Measurements from ENCODE around the gene AHCYL2. TPM values are rescaled to one million over a fixed set of nuclear protein-coding genes. Genes with fewer than 3 reads are reported as not detected.

The AHCYL2 gene
- total RNA-seq, 1 experiment from 2014 or later, result 23.2 TPM

DNA sequence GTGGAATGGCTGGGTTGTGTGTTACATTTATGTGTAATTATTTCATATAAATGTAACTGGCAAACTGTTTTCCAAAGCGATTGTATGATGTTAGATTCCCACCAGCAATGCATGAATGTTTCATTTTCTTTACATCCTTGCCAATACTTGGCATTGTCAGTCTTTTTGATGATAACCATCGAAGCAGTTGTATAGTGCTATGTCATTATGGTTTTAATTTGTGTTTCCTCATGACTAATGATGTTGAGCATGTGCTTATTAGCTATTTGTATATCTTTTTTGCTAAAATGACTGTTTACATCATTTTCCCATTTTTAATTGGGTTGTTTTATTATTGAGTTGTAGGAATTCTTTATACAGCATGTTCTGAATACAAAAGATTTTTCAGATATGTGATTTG is 22.3 kb downstream of the AHCYL2 start:
- H4K20me1 ChIP-seq (ENCODE audit: control insufficient read depth, insufficient read depth, insufficient read length), result no peaks in the 10 kb centered on the region
- Mint-ChIP-seq H3K9me3 (peaks cover 5 to 8% of the 10 kb centered on the region in 2 experiments; a peak in 3 of 5 replicates), H3K36me3 (ENCODE audit: insufficient read depth in 1 of 3, low read depth in 3 of 3) (peaks cover 10 to 19% (median 10%) of the 10 kb centered on the region in 3 experiments; a peak in 5 of 7 replicates), H3K27me3 (ENCODE audit: low read depth) (no peaks in the 10 kb centered on the region), H3K4me1 (peaks cover 0 to 4% of the 10 kb centered on the region in 2 experiments; a peak in 2 of 4 replicates), H3K4me3 (no peak overlapping the region), H3K27ac (no peak overlapping the region; a peak in 1 of 7 replicates)
- no peak overlapping the region for H3K9ac ChIP-seq (ENCODE audit: extremely low read depth, insufficient read length, low read length)
- no peak overlapping the region for H3T11ph ChIP-seq (ENCODE audit: low read length)
- no peak overlapping the region for H3K27ac ChIP-seq (ENCODE audit: insufficient read length, low read depth, low read length)
- H2AFZ ChIP-seq (ENCODE audit: low read length), result no peak overlapping the region
- H2BK12ac ChIP-seq (ENCODE audit: insufficient read length, low read depth, low read length), result no peak overlapping the region
- H2BK120ac ChIP-seq (ENCODE audit: low read depth, low read length, poor library complexity, severe bottlenecking), result no peak overlapping the region
- no peak overlapping the region for H4K8ac ChIP-seq (replicated peaks; ENCODE audit: insufficient read length, low read depth, low read length)
- no peaks in the 10 kb centered on the region for H3K4me1 ChIP-seq (ENCODE audit: insufficient read depth, low read length)
- DNase-seq, result no peak
- H2BK15ac ChIP-seq (ENCODE audit: low read depth, low read length), result no peak overlapping the region
- no peak overlapping the region for H3K14ac ChIP-seq (ENCODE audit: insufficient read depth, low read length)
- H3K23me2 ChIP-seq (ENCODE audit: insufficient read length, low read depth, low read length, poor library complexity, severe bottlenecking), result no peaks in the 10 kb centered on the region
- TF ChIP-seq, protein P1, sequence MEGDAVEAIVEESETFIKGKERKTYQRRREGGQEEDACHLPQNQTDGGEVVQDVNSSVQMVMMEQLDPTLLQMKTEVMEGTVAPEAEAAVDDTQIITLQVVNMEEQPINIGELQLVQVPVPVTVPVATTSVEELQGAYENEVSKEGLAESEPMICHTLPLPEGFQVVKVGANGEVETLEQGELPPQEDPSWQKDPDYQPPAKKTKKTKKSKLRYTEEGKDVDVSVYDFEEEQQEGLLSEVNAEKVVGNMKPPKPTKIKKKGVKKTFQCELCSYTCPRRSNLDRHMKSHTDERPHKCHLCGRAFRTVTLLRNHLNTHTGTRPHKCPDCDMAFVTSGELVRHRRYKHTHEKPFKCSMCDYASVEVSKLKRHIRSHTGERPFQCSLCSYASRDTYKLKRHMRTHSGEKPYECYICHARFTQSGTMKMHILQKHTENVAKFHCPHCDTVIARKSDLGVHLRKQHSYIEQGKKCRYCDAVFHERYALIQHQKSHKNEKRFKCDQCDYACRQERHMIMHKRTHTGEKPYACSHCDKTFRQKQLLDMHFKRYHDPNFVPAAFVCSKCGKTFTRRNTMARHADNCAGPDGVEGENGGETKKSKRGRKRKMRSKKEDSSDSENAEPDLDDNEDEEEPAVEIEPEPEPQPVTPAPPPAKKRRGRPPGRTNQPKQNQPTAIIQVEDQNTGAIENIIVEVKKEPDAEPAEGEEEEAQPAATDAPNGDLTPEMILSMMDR (conservative IDR thresholded peaks at IDR 0.05), result no peak
- H3K27me3 ChIP-seq (ENCODE audit: insufficient read depth, low read length), result no peaks in the 10 kb centered on the region
- H2AK5ac ChIP-seq (ENCODE audit: insufficient read length, low read length), result no peak overlapping the region
- no peaks in the 10 kb centered on the region for H3K9me3 ChIP-seq (ENCODE audit: control insufficient read depth, low read depth, low read length)
- WGBS (ENCODE audit: extremely low coverage, insufficient read length, low lambda C conversion rate), result no CpG with 5 or more reads among the region's 2 CpGs
- no peaks in the 10 kb centered on the region for H3K79me2 ChIP-seq (ENCODE audit: insufficient read depth, low read length)
- H4K5ac ChIP-seq (ENCODE audit: insufficient read length, low read depth, low read length), result no peak overlapping the region
- H3K18ac ChIP-seq (ENCODE audit: insufficient read length, low read depth, low read length), result no peak overlapping the region
- no peak overlapping the region for H2BK5ac ChIP-seq (ENCODE audit: insufficient read length, low read length)
- H3K4ac ChIP-seq (ENCODE audit: low read depth, low read length), result no peak overlapping the region
- no peaks in the 10 kb centered on the region for H3K79me1 ChIP-seq (ENCODE audit: insufficient read depth, low read depth, low read length, poor library complexity, severe bottlenecking)
- H4K91ac ChIP-seq (ENCODE audit: insufficient read length, low read depth, low read length), result no peak overlapping the region
- H3K56ac ChIP-seq (ENCODE audit: insufficient read length, low read depth, low read length), result no peak overlapping the region
- H3K4me2 ChIP-seq (ENCODE audit: insufficient read depth, insufficient read length, low read length), result no peak overlapping the region
- H2BK20ac ChIP-seq (ENCODE audit: low read depth, low read length, poor library complexity, severe bottlenecking), result no peak overlapping the region
- no peak overlapping the region for H3K23ac ChIP-seq (ENCODE audit: insufficient read length, low read depth, low read length)

Measured in H9 (cell line).